Endothelial cell of umbilical vein (primary cell): ENCODE measurements around the gene REXO2. TPM values are rescaled to one million over a fixed set of nuclear protein-coding genes. Genes with fewer than 3 reads are reported as not detected.

Source experiments
- BruUV-seq: library from RNA; stranded (reverse); fragments of 400-500 nt; replicated peaks from 2 replicates; lab custom pipeline; 2021; lab: Mats Ljungman, UMichigan
- CTCF ChIA-PET: fragments of 300-600, 350-600 bp; sonication (Branson Sonifier 250); formaldehyde crosslinking; loops from one replicate; lab custom pipeline; 2021; ENCODE audit warnings: antibody characterized with exemption, inconsistent platforms; lab: Charles Lee
- POLR2A ChIA-PET: fragments of 300-600, 350-600 bp; sonication (Branson Sonifier 250); formaldehyde crosslinking; loops from one replicate; lab custom pipeline; 2021; ENCODE audit warnings: antibody characterized with exemption, inconsistent platforms; lab: Charles Lee
- DNase-seq: peaks from one replicate; pipeline ENCODE4 v3.0.0-alpha.2; 2011; ENCODE audit warnings: low read depth, low spot score
- FAIRE-seq: peaks from 2 replicates; lab custom pipeline; 2011; peaks lifted over from hg19 to GRCh38; lab: Jason Lieb, UNC
- H2AFZ ChIP-seq: 2 replicates; pipeline ENCODE4 v1.6.0; 2012; ENCODE audit warnings: low read depth, low read length, control low read depth, inconsistent platforms
- H3K27ac ChIP-seq: 2 replicates; pipeline ENCODE4 v1.5.1; 2011; ENCODE audit warnings: low read depth, mild to moderate bottlenecking, control low read depth, low read length, moderate library complexity; ENCODE audit not compliant: insufficient read depth
- H3K27me3 ChIP-seq, 2 experiments: 2 replicates each; pipeline versions ENCODE4 v1.6.0 to v1.6.1; 2011; ENCODE audit warnings: low read length in 2 of 2, mixed read lengths in 1 of 2; ENCODE audit not compliant: control insufficient read depth in 2 of 2, insufficient read depth in 2 of 2
- H3K36me3 ChIP-seq, 2 experiments: 2 replicates in 1 of 2; 3 replicates in 1 of 2; pipeline ENCODE4 v1.5.1; 2011; ENCODE audit warnings: low read length in 2 of 2, mild to moderate bottlenecking in 1 of 2, moderate library complexity in 1 of 2; ENCODE audit not compliant: control insufficient read depth in 2 of 2, insufficient read depth in 2 of 2; ENCODE audit errors: extremely low read depth in 1 of 2
- H3K4me1 ChIP-seq: 3 replicates; pipeline ENCODE4 v1.5.1; 2011; ENCODE audit warnings: mild to moderate bottlenecking, low read length; ENCODE audit not compliant: control insufficient read depth, insufficient read depth; ENCODE audit errors: extremely low read depth
- H3K4me2 ChIP-seq: 2 replicates; pipeline ENCODE4 v1.6.1; 2011; ENCODE audit warnings: low read length, control low read depth, mixed read lengths; ENCODE audit not compliant: insufficient read depth
- H3K4me3 ChIP-seq, 3 experiments: fragments of 200-600 bp in 1 of 3; sonication (generic), shearing (Covaris generic) in 1 of 3; replicated peaks in 1 of 3; 2 replicates each; pipeline ENCODE4 v1.5.1; 2011 to 2016; ENCODE audit warnings: control low read depth in 3 of 3, low read length in 3 of 3, mild to moderate bottlenecking in 2 of 3, inconsistent platforms in 1 of 3, low read depth in 1 of 3, moderate library complexity in 1 of 3; ENCODE audit not compliant: insufficient read depth in 1 of 3
- H3K79me2 ChIP-seq: 2 replicates; pipeline ENCODE4 v1.6.0; 2012; ENCODE audit warnings: low read length, inconsistent platforms; ENCODE audit not compliant: control insufficient read depth, insufficient read depth
- H3K9ac ChIP-seq: replicated peaks from 2 replicates; pipeline ENCODE3; 2011; ENCODE audit warnings: low read length, control low read depth; ENCODE audit not compliant: insufficient read depth; ENCODE audit errors: extremely low read depth
- H3K9me1 ChIP-seq: replicated peaks from 3 replicates; pipeline ENCODE4 v1.6.0; 2011; ENCODE audit warnings: mild to moderate bottlenecking, low read length; ENCODE audit not compliant: control insufficient read depth, insufficient read depth; ENCODE audit errors: extremely low read depth
- H3K9me3 ChIP-seq: replicated peaks from 2 replicates; pipeline ENCODE4 v1.5.1; 2012; ENCODE audit warnings: low read length, inconsistent platforms; ENCODE audit not compliant: control insufficient read depth, insufficient read depth
- H4K20me1 ChIP-seq: replicated peaks from 2 replicates; pipeline ENCODE3; 2011; ENCODE audit warnings: mild to moderate bottlenecking, low read length; ENCODE audit not compliant: control insufficient read depth, insufficient read depth; ENCODE audit errors: extremely low read depth
- CTCF ChIP-seq, 2 donors: IDR thresholded peaks; 1 replicate in 1 of 2; 2 replicates in 1 of 2; pipeline ENCODE4 v1.5.1; 2011; ENCODE audit warnings: low read length in 2 of 2, mild to moderate bottlenecking in 2 of 2, moderate library complexity in 2 of 2, control low read depth in 1 of 2, inconsistent platforms in 1 of 2, low read depth in 1 of 2; ENCODE audit not compliant: insufficient read depth in 1 of 2; ENCODE audit errors: extremely low read depth in 1 of 2
- EZH2 ChIP-seq: IDR thresholded peaks from 2 replicates; pipeline ENCODE4 v1.6.1; 2012; ENCODE audit warnings: borderline replicate concordance, low read depth, mild to moderate bottlenecking, moderate library complexity, low read length, inconsistent platforms; ENCODE audit not compliant: severe bottlenecking
- FOS ChIP-seq: IDR thresholded peaks from 2 replicates; pipeline ENCODE4 v1.6.1; 2011; ENCODE audit warnings: mild to moderate bottlenecking, low read length, moderate library complexity, borderline replicate concordance; ENCODE audit not compliant: insufficient read depth
- GATA2 ChIP-seq: IDR thresholded peaks from 2 replicates; pipeline ENCODE4 v1.7.0; 2011; ENCODE audit warnings: low read depth, mild to moderate bottlenecking, moderate library complexity, mixed read lengths, low read length; ENCODE audit not compliant: insufficient read length, insufficient read depth
- JUN ChIP-seq: IDR thresholded peaks from 2 replicates; pipeline ENCODE4 v1.6.1; 2011; ENCODE audit warnings: borderline replicate concordance, low read depth; ENCODE audit not compliant: insufficient read length, insufficient read depth
- MAX ChIP-seq: IDR thresholded peaks from 2 replicates; pipeline ENCODE4 v1.6.1; 2011; ENCODE audit not compliant: insufficient read depth, insufficient read length
- MYC ChIP-seq: IDR thresholded peaks from one replicate; pipeline ENCODE4 v1.6.1; 2011; ENCODE audit warnings: mild to moderate bottlenecking, low read depth, low read length
- POLR2A ChIP-seq: IDR thresholded peaks from 2 replicates; pipeline ENCODE4 v1.6.1; 2012; ENCODE audit warnings: low read depth, mild to moderate bottlenecking, control low read depth, low read length
- POLR2AphosphoS5 ChIP-seq: IDR thresholded peaks from 2 replicates; pipeline ENCODE4 v1.6.1; 2012; ENCODE audit warnings: low read depth, mild to moderate bottlenecking, control low read depth, low read length, moderate library complexity; ENCODE audit not compliant: insufficient read depth
- dilution Hi-C: fragments of 300-500 bp; cut with MboI; formaldehyde crosslinking; loops from one replicate; pipeline ENCODE4 v1.15.0; 2019; ENCODE audit warnings: low sequenced_read_pairs; ENCODE audit not compliant: extremely low pct_ligation_motif_present
- intact Hi-C: fragments of 100-400 bp; cut with micrococcal nuclease; formaldehyde crosslinking; loops from one replicate; pipeline ENCODE4 v1.10.0; 2022
- polyA plus RNA-seq, 4 experiments: library from polyadenylated mRNA; depleted of rRNA in 3 of 4; stranded (reverse) in 3 of 4; unstranded in 1 of 4; fragments of >200 nt; gene quantifications; 2 replicates each; pipeline versions ENCODE4 v1.2.1 to v1.2.3, GENCODE V29; 2011 to 2012; ENCODE audit warnings: missing spikeins in 1 of 4
- total RNA-seq: library from RNA; stranded (reverse); gene quantifications from 2 replicates; pipeline ENCODE4 v1.2.3, GENCODE V29; 2021

The REXO2 gene
- total and polyA plus RNA-seq, 2 donors (not counting 3 experiments of a cell fraction or from before 2014, with no cell fraction given), result 182 to 296 TPM

GRCh38 chr11:114400216-114400914 lies 38.9 kb upstream of the REXO2 start, which contains the start of the genes C11orf71 and RBM7:
Gene C11orf71 (minus strand): TSS chr11:114400511. CDS start chr11:114400331, 180 bp downstream.
Gene RBM7 (plus strand): TSS chr11:114400666. CDS start chr11:114400672, 6 bp downstream.
- H3K27me3 ChIP-seq, result no peaks in the 10 kb centered on the region
- H3K4me1 ChIP-seq, result peaks cover 27% of the 10 kb centered on the region
- H2AFZ ChIP-seq, result peak within 1 kb of the TSS; percentile 6
- peaks cover 55% of the 10 kb centered on the region for H3K79me2 ChIP-seq
- ChIA-PET POLR2A (interaction anchor here (1.0 kb wide), 1 partner anchor 39 kb away, joined by 4 read pairs; the partner anchor contains the start of gene REXO2), CTCF (interaction anchor here (1.0 to 3.6 kb wide), 3 partner anchors 53 to 82 kb away, joined by 3 to 22 read pairs (median 18); no protein-coding TSS in a partner anchor)
- FAIRE-seq (peak; percentile 96), DNase-seq (peak; percentile 99)
- peaks cover 3% of the 10 kb centered on the region for H4K20me1 ChIP-seq
- H3K9me3 ChIP-seq, result no peaks in the 10 kb centered on the region
- H3K9ac ChIP-seq, result peak within 1 kb of the TSS; percentile 95
- dilution Hi-C loops, result no loop called here
- no peak for TF ChIP-seq MAX
- TF ChIP-seq MYC, result peak; percentile 25
- no peak for TF ChIP-seq CTCF (IDR thresholded peaks at IDR 0.05; ENCODE audit: extremely low read depth in 1 of 2, insufficient read depth in 1 of 2, low read depth in 1 of 2, low read length in 2 of 2)
- TF ChIP-seq POLR2A, result peak; percentile 98
- TF ChIP-seq FOS, result peak; percentile 77
- peak; percentile 40 for TF ChIP-seq JUN
- no peak for TF ChIP-seq GATA2
- no peak for TF ChIP-seq EZH2
- TF ChIP-seq POLR2AphosphoS5, result peak; percentile 96
- peak within 1 kb of the TSS; percentile 66 to 84 (median 79) for H3K4me3 ChIP-seq
- peaks cover 0 to 7% of the 10 kb centered on the region in 2 experiments for H3K36me3 ChIP-seq
- H3K4me2 ChIP-seq, result peak within 1 kb of the TSS; percentile 93
- peak within 1 kb of the TSS; percentile 86 for H3K27ac ChIP-seq
- no peaks in the 10 kb centered on the region for H3K9me1 ChIP-seq
- intact Hi-C loops, result loop anchor here (1.0 to 5.0 kb wide), 9 partner anchors 33 to 628 kb away; partner anchors contain the start of genes REXO2, USP28 and ZW10
- no TSS peak for BruUV-seq
